RWPE2 (cell line): ENCODE results near the gene ARL15.
A peak's percentile ranks its signal among the peaks of the same experiment; 100 is the strongest.
"Not testable (repeated sequence)": the region's sequence is repeated elsewhere in the genome, so short reads cannot be mapped to it uniquely, and the experiment has no call there.

ENCODE experiments used
- ATAC-seq: fragments of 200-7000 bp; cut with Tn5 transposase; 3 replicates; pipeline ENCODE4 v1.9.1; 2021; ENCODE audit warnings: low read depth
- DNase-seq: peaks from one replicate; pipeline ENCODE4 v3.0.0-alpha.2; 2020; ENCODE audit warnings: low spot score
- H3K27ac ChIP-seq: fragments of 450-650 bp; 2 replicates; pipeline ENCODE4 v1.5.1; 2017; ENCODE audit warnings: mild to moderate bottlenecking; ENCODE audit not compliant: poor library complexity, severe bottlenecking
- H3K27me3 ChIP-seq: fragments of 250-450 bp; sonication (Bioruptor Pico); 2 replicates; pipeline ENCODE4 v1.5.1; 2021; ENCODE audit warnings: mild to moderate bottlenecking, moderate library complexity; ENCODE audit not compliant: insufficient read depth, poor library complexity, severe bottlenecking
- H3K36me3 ChIP-seq: fragments of 250-450 bp; sonication (Bioruptor Pico); 2 replicates; pipeline ENCODE4 v1.5.1; 2020; ENCODE audit warnings: low read depth, mild to moderate bottlenecking, moderate library complexity
- H3K4me1 ChIP-seq: fragments of 250-450 bp; sonication (Bioruptor Pico); 2 replicates; pipeline ENCODE4 v1.5.1; 2021; ENCODE audit warnings: mild to moderate bottlenecking, moderate library complexity; ENCODE audit not compliant: insufficient read depth, poor library complexity, severe bottlenecking
- H3K4me3 ChIP-seq: fragments of 250-450 bp; sonication (Bioruptor Pico); 2 replicates; pipeline ENCODE4 v1.5.1; 2021; ENCODE audit warnings: mild to moderate bottlenecking, moderate library complexity; ENCODE audit not compliant: severe bottlenecking
- H3K9me3 ChIP-seq: fragments of 250-450 bp; sonication (Bioruptor Pico); 2 replicates; pipeline ENCODE4 v1.5.1; 2021; ENCODE audit warnings: mild to moderate bottlenecking, moderate library complexity; ENCODE audit not compliant: severe bottlenecking
- CTCF ChIP-seq: fragments of 450-650 bp; IDR thresholded peaks from one replicate; pipeline ENCODE4 v1.5.1; 2017; ENCODE audit warnings: mild to moderate bottlenecking, moderate library complexity; ENCODE audit not compliant: poor library complexity, severe bottlenecking

Gene ARL15

GRCh38 chr5:53983568-53984460, 326.6 kb downstream of the ARL15 start:
- H3K9me3 ChIP-seq = no peaks in the 10 kb centered on the region
- peaks cover 8% of the 10 kb centered on the region for H3K4me1 ChIP-seq
- H3K4me3 ChIP-seq = no peak overlapping the region
- DNase-seq (no peak), ATAC-seq (peak; percentile 99)
- no peaks in the 10 kb centered on the region for H3K36me3 ChIP-seq
- no peaks in the 10 kb centered on the region for H3K27me3 ChIP-seq
- H3K27ac ChIP-seq = no peak overlapping the region
- no peak for TF ChIP-seq CTCF

- H3K4me3 ChIP-seq, ATAC-seq, H3K9me3 ChIP-seq, H3K27ac ChIP-seq, H3K36me3 ChIP-seq, H3K4me1 ChIP-seq, DNase-seq, H3K27me3 ChIP-seq: not testable (repeated sequence)
These were observed 328.1 kb downstream of the ARL15 start for GRCh38 chr5:53982319-53982718.

GRCh38 chr5:53980061-53980460, 330.3 kb downstream of the ARL15 start:
- no peak for ATAC-seq
- no peaks in the 10 kb centered on the region for H3K36me3 ChIP-seq
- no peak for DNase-seq
- no peaks in the 10 kb centered on the region for H3K27me3 ChIP-seq
- no peaks in the 10 kb centered on the region for H3K9me3 ChIP-seq
- peaks cover 8% of the 10 kb centered on the region for H3K4me1 ChIP-seq
- H3K27ac ChIP-seq = no peak overlapping the region
- no peak overlapping the region for H3K4me3 ChIP-seq
- no peak for TF ChIP-seq CTCF

GRCh38 chr5:53974021-53974420, 336.4 kb downstream of the ARL15 start:
- TF ChIP-seq CTCF = no peak
- no peak for ATAC-seq
- no peaks in the 10 kb centered on the region for H3K27me3 ChIP-seq
- no peaks in the 10 kb centered on the region for H3K4me1 ChIP-seq
- no peaks in the 10 kb centered on the region for H3K9me3 ChIP-seq
- no peak for DNase-seq
- H3K36me3 ChIP-seq = no peaks in the 10 kb centered on the region
- H3K4me3 ChIP-seq = no peak overlapping the region
- H3K27ac ChIP-seq = no peak overlapping the region

GRCh38 chr5:53972314-53972713, 338.1 kb downstream of the ARL15 start:
- no peaks in the 10 kb centered on the region for H3K4me1 ChIP-seq
- H3K27me3 ChIP-seq = no peaks in the 10 kb centered on the region
- no peak for TF ChIP-seq CTCF
- DNase-seq (no peak), ATAC-seq (no peak)
- no peak overlapping the region for H3K4me3 ChIP-seq
- no peaks in the 10 kb centered on the region for H3K36me3 ChIP-seq
- no peak overlapping the region for H3K27ac ChIP-seq
- no peaks in the 10 kb centered on the region for H3K9me3 ChIP-seq
